ENCODE data around the gene TMEM229B. TPM values are rescaled to one million over a fixed set of nuclear protein-coding genes. Genes with fewer than 3 reads are reported as not detected.

TMEM229B gene
- total and polyA plus RNA-seq, 2 donors (not counting 1 experiment from before 2014, with no cell fraction given), result 6.9 to 8.2 TPM

DNA sequence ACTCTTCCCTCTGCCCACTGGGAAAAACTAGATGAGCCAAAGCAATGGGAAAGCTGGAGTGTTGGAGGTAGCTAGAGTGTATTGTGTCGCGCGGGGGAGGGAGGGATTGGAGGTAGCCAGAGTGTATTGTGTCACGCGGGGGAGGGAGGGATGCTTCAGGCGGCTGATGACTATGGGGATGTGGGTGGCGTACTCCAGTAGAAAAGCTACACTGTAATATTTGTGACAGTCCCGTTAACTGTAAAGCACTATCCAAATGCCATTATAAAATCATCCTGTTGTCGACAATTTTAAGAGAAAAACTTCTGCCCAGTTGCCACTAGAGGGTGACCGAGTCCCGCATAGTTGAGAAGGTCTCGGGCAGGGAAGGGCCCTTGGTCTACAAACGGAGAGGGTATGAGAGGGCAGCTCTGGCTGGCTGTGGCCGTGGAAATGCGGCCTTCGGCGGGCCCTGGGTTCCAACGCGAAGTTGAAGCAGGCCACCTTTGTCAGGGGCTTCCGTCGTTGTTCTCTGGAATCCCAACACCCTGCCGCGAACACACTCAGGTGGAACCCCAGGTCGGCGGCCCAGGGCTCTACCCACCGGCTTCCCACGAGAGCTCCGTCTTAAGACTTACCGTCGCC lies 61.4 kb downstream of the TMEM229B start:
- TF ChIP-seq EZH2 (IDR thresholded peaks at IDR 0.05; ENCODE audit: borderline replicate concordance, insufficient read depth, low read depth, low read length, poor library complexity, severe bottlenecking) (no peak), CTCF (IDR thresholded peaks at IDR 0.05) (peak; percentile 88)
- no peak overlapping the region for H3K4me3 ChIP-seq (ENCODE audit: control extremely low read depth in 1 of 5, extremely low read depth in 1 of 5, insufficient read depth in 1 of 5, low read depth in 2 of 5, low read length in 4 of 5)
- H3K4me1 ChIP-seq (ENCODE audit: control insufficient read depth in 2 of 2, insufficient read depth in 2 of 2, low read length in 2 of 2), result peaks cover 0 to 4% of the 10 kb centered on the region in 2 donors
- peaks cover 0 to 25% (median 1%) of the 10 kb centered on the region in 4 experiments for H3K27me3 ChIP-seq (replicated peaks in 1 of 4; ENCODE audit: control extremely low read depth in 1 of 4, control insufficient read depth in 3 of 4, insufficient read depth in 4 of 4, low read length in 3 of 4)
- H3K27ac ChIP-seq (ENCODE audit: low read length in 2 of 2), result no peak overlapping the region
- peaks cover 20% of the 10 kb centered on the region for H3K27me3 Mint-ChIP-seq
- no peak overlapping the region for H3K27ac Mint-ChIP-seq
- peak overlapping the region; percentile 10 for H3K4me2 ChIP-seq (replicated peaks; ENCODE audit: low read depth, low read length, poor library complexity, severe bottlenecking)
- 38% methylated on average over 22 of the region's 30 CpGs for WGBS (ENCODE audit: insufficient coverage)
- ChIA-PET CTCF (interaction anchor here (0.7 to 23.4 kb wide), 45 partner anchors 9 to 284 kb away, joined by 3 to 863 read pairs (median 4); partner anchors contain the start of genes ARG2, ATP6V1D, PLEKHH1 and RDH12), POLR2A (interaction anchor here (1.3 kb wide), 1 partner anchor 144 kb away, joined by 4 read pairs; no protein-coding TSS in a partner anchor)
- intact Hi-C loops (cut with micrococcal nuclease), result loop anchor here (1.0 to 2.0 kb wide), 4 partner anchors 61 to 277 kb away; partner anchors contain the start of gene TMEM229B
- H2AFZ ChIP-seq (ENCODE audit: insufficient read depth, low read depth, low read length, poor library complexity, severe bottlenecking), result peak overlapping the region; percentile 35
- H3K36me3 ChIP-seq (replicated peaks in 1 of 2; ENCODE audit: control extremely low read depth in 1 of 2, control insufficient read depth in 1 of 2, extremely low read depth in 1 of 2, insufficient read depth in 2 of 2, low read length in 1 of 2), result no peaks in the 10 kb centered on the region
- H4K20me1 ChIP-seq (ENCODE audit: control insufficient read depth, insufficient read depth, low read length, poor library complexity, severe bottlenecking), result no peaks in the 10 kb centered on the region
- DNase-seq (peak; percentile 85), ATAC-seq (ENCODE audit: low read depth) (peak; percentile 90)
- H3K9me3 Mint-ChIP-seq (ENCODE audit: insufficient read depth), result no peaks in the 10 kb centered on the region
- H3K4me3 Mint-ChIP-seq, result no peak overlapping the region
- H3K9ac ChIP-seq (ENCODE audit: low read length), result no peak overlapping the region
- peaks cover 0 to 2% (median 0%) of the 10 kb centered on the region in 3 donors for H3K9me3 ChIP-seq (ENCODE audit: control extremely low read depth in 1 of 3, control insufficient read depth in 2 of 3, insufficient read depth in 1 of 3, low read length in 2 of 3)
- H3K4me1 Mint-ChIP-seq, result peaks cover 3% of the 10 kb centered on the region
- H3K79me2 ChIP-seq (ENCODE audit: control insufficient read depth, insufficient read depth, low read length), result no peaks in the 10 kb centered on the region

GRCh38 chr14:67426161-67426560 lies 62.4 kb downstream of the TMEM229B start:
- Mint-ChIP-seq H3K9me3 (ENCODE audit: insufficient read depth) (no peaks in the 10 kb centered on the region), H3K4me1 (peaks cover 3% of the 10 kb centered on the region), H3K27ac (no peak overlapping the region), H3K4me3 (no peak overlapping the region), H3K27me3 (peaks cover 20% of the 10 kb centered on the region)
- H3K4me1 ChIP-seq (ENCODE audit: control insufficient read depth in 2 of 2, insufficient read depth in 2 of 2, low read length in 2 of 2), result peaks cover 0 to 4% of the 10 kb centered on the region in 2 donors
- H2AFZ ChIP-seq (ENCODE audit: insufficient read depth, low read depth, low read length, poor library complexity, severe bottlenecking), result no peak overlapping the region
- H3K9me3 ChIP-seq (ENCODE audit: control extremely low read depth in 1 of 3, control insufficient read depth in 2 of 3, insufficient read depth in 1 of 3, low read length in 2 of 3), result peaks cover 0 to 2% (median 0%) of the 10 kb centered on the region in 3 donors
- H3K27ac ChIP-seq (ENCODE audit: low read length in 2 of 2), result no peak overlapping the region
- H3K4me3 ChIP-seq (ENCODE audit: control extremely low read depth in 1 of 5, extremely low read depth in 1 of 5, insufficient read depth in 1 of 5, low read depth in 2 of 5, low read length in 4 of 5), result no peak overlapping the region
- H3K9ac ChIP-seq (ENCODE audit: low read length), result no peak overlapping the region
- H4K20me1 ChIP-seq (ENCODE audit: control insufficient read depth, insufficient read depth, low read length, poor library complexity, severe bottlenecking), result no peaks in the 10 kb centered on the region
- POLR2A ChIA-PET, result no interaction called here
- intact Hi-C loops (cut with micrococcal nuclease), result loop anchor here (2.0 kb wide), 1 partner anchor 101 kb away; no protein-coding TSS in a partner anchor
- 87% methylated on average over 3 of the region's 8 CpGs for WGBS (ENCODE audit: insufficient coverage)
- ATAC-seq (ENCODE audit: low read depth), result no peak
- peaks cover 0 to 25% (median 1%) of the 10 kb centered on the region in 4 experiments for H3K27me3 ChIP-seq (replicated peaks in 1 of 4; ENCODE audit: control extremely low read depth in 1 of 4, control insufficient read depth in 3 of 4, insufficient read depth in 4 of 4, low read length in 3 of 4)
- no peaks in the 10 kb centered on the region for H3K36me3 ChIP-seq (replicated peaks in 1 of 2; ENCODE audit: control extremely low read depth in 1 of 2, control insufficient read depth in 1 of 2, extremely low read depth in 1 of 2, insufficient read depth in 2 of 2, low read length in 1 of 2)
- no peak overlapping the region for H3K4me2 ChIP-seq (replicated peaks; ENCODE audit: low read depth, low read length, poor library complexity, severe bottlenecking)
- CTCF ChIA-PET, result interaction anchor here (1.0 to 23.4 kb wide), 19 partner anchors 9 to 285 kb away, joined by 3 to 863 read pairs (median 14); partner anchors contain the start of genes PLEKHH1, RDH12 and TMEM229B
- H3K79me2 ChIP-seq (ENCODE audit: control insufficient read depth, insufficient read depth, low read length), result no peaks in the 10 kb centered on the region
- TF ChIP-seq EZH2 (IDR thresholded peaks at IDR 0.05; ENCODE audit: borderline replicate concordance, insufficient read depth, low read depth, low read length, poor library complexity, severe bottlenecking) (no peak), CTCF (IDR thresholded peaks at IDR 0.05) (no peak)
- DNase-seq, result no peak
